HG02571 (cell line): ENCODE measurements around the gene STK32B.

Source experiments
- ATAC-seq: cut with Tn5 transposase; IDR thresholded peaks from one replicate; pipeline ENCODE4 v1.9.1; 2021; ENCODE audit warnings: mild to moderate bottlenecking, moderate library complexity; ENCODE audit not compliant: unreplicated experiment

The STK32B gene

GRCh38 chr4:5338531-5338930 is 287.3 kb downstream of the STK32B start:
- no peak for ATAC-seq

DNA sequence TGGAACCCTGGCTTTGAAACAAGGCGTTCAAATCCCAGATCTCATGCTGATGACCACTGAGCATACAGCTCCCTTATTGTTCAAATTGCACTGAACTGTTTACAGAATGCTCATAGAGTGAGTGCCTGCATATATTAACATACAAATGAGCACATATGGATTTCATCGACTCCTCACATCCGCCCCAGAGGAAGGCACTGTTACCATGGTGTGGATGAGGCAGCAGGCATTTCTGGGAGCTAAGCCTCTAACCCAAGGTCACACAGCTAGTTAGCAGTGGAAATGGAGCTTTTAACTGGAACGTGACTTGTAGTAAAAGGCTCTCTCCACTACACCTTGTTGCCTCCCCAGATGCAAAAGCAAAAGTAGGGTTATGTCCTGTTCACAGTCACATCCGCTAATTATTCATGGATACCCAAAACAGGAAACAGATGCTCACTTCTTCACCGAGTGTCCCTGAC is 289.7 kb downstream of the STK32B start:
- ATAC-seq: no peak

DNA sequence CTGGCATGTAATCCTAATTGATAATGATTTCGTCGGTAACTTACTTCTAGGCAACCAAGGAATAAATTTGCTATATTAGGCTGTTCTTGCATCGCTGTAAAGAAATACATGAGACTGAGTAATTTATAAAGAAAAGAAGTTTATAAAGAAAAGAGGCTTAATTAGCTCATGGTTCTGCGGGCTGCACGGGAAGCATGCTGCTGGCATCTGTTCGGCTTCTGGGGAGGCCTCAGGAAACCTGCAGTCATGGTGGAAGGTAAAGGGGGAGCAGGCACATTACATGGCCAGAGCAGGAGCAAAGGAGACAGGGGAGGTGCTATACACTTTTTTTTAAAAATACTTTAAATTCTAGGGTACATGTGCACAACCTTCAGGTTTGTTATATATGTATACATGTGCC is 290.2 kb downstream of the STK32B start:
- ATAC-seq: no peak

- no peak for ATAC-seq
Observed at GRCh38 chr4:5355846-5356245, 304.6 kb downstream of the STK32B start.

DNA sequence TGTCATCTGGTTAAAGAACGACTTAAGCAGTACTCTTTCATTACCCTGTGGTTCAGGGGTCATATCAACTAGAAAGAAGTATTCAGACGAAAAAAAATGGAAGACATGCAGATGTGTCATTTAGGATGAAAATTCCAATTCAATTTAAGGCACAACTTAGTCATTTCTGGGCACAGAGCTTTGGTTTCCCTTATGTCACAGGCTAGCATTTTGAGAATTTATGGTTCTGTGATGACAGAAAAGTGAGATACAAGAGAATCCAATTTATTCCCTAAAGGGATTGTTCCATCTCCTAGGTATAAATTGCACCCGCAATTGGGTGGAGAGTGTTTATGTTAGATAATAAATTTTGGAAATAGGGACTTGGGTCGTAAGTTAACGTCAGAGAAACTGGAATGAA is 306.6 kb downstream of the STK32B start:
- ATAC-seq: no peak

DNA sequence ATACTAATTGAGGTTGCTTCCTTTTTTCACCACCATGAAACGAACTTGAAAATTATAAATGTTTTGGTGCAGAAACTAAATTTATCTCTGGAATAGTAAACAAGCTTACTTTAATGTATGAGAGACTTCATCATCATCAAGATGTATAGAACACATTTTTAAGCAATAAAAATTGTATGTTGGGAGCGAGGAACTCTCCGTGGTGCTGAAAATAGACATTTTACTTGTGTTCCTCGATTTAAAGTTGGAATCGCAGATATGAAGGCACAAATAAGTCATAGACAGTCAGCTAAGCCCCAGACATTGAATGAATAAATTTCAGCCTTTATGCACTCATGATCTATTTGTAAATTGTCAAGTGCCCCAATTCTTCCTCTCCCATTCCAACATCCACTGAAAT is 310.7 kb downstream of the STK32B start:
- ATAC-seq: no peak

DNA sequence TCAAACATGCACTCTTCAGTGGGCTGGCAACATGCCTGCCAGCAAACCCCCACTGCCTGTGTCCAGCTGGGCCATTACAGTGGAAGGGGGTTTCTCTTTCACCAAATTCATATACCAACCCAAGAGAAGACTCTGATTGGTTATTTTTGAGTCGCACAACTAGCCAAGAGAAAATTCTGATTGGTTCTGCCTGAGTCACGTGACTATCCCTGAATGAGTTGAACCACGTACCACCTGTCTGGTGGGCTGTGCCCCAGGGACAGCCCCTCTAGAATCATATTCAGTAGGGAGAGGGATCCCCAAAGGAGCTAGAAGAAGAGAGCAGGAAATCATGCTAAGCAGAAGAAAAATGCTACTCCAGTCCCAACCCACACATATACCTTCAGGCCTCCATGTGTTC is 313.1 kb downstream of the STK32B start:
- ATAC-seq: no peak

- ATAC-seq: no peak
Observed at GRCh38 chr4:5365071-5366008, 314.1 kb downstream of the STK32B start.

- ATAC-seq: no peak
Observed at GRCh38 chr4:5366009-5366386, 314.7 kb downstream of the STK32B start.

- no peak for ATAC-seq
Observed at GRCh38 chr4:5366421-5366820, 315.1 kb downstream of the STK32B start.

DNA sequence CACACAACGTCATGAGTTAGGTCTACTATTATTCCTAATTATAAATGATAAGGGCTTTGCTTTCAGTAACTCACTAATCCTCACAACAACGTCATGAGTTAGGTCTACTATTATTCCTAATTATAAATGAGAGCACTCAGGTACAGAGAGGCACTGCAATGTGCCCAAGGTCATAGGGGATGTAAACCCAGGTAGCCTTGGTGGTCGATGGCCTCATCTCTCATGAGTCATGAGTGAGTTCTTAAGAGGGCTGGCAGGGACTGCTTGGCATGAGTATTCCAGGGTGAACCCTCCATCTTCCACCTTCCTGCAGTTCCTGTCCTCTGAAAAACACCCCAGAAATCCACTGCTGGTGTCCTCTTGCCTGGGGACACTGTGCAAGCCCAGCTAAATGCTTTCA is 317.1 kb downstream of the STK32B start:
- no peak for ATAC-seq

DNA sequence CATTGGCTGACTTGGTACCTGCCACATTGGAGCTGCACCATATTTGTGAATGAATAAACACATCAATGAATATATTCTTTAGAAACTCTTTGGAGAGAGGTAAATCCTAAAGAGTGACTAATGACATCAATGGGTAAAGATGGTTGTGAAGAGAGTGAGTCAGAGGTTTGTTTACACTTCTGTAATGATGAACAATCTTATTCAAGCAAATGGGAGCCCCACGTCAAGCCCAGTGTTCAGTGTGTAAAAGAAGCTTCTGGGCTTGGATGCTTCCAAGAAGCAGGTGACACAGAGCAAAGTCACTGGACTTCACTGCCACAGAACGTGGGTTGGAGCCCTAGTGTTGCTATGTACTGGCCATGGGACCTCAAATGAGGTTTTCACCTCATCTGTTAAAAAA is 319.0 kb downstream of the STK32B start:
- ATAC-seq: no peak

- ATAC-seq: no peak
Observed at GRCh38 chr4:5371415-5372190, 320.3 kb downstream of the STK32B start.

GRCh38 chr4:5372198-5372597 is 320.9 kb downstream of the STK32B start:
- ATAC-seq: no peak

DNA sequence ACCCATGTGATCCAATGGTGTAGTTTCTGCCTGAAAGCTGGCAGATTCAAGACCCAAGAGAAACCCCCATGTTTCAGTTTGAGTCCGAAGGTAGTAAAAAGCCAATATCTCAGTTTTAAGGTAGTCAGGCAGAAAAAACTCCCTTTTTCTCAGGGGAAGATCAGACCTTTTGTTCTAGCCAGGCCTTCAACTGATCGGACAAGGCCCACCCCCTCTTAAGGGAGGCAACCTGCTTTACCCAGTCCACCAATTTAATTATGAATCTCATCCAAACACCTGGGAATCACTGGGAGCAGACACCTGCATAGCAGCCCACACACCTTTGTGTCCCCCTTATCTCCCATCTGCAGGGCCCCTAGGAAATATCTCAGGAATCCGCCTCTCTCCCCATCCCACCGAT is 322.0 kb downstream of the STK32B start:
- no peak for ATAC-seq

DNA sequence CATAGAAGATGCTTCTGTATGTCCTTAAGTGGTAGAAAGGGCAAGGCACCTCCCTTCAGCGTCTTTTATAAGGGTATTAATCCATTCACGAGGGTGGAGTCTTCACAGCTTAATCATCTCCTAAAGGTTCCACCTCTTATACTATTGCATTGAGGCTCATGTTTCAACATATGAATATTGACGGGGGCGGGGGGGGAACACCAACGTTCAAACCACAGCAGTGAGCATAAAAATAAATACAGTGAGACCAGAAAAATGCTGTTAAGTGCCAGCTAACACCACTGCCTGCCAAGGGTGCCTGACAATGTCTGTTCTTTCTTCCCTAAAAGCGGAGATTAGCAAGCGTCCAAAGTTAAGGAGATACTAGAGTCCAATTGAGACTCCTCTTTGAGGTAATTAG is 323.3 kb downstream of the STK32B start:
- no peak for ATAC-seq

DNA sequence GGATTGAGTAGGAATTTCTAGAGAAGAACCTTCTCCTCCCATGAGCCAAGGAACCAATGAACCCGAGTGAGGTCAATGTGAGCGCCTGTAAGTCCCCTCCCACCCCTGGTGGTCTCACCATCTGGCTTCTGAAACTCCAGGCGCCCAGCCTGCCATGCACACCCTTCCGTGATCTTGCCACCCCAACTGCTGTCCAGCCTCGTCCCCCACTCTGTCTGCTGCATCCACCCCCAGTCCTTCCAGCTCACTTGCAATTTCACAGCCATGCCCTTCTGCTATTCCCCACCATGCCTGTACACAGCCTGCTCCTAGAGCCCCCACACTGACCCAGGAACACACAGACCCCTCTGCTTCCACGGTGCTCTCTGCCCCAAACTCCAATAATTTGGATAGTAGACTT is 323.7 kb downstream of the STK32B start:
- ATAC-seq: no peak

GRCh38 chr4:5376015-5376414 is 324.7 kb downstream of the STK32B start:
- ATAC-seq: no peak

- ATAC-seq: no peak
Observed at GRCh38 chr4:5378002-5378401, 326.7 kb downstream of the STK32B start.

GRCh38 chr4:5379895-5380294 is 328.6 kb downstream of the STK32B start:
- no peak for ATAC-seq

DNA sequence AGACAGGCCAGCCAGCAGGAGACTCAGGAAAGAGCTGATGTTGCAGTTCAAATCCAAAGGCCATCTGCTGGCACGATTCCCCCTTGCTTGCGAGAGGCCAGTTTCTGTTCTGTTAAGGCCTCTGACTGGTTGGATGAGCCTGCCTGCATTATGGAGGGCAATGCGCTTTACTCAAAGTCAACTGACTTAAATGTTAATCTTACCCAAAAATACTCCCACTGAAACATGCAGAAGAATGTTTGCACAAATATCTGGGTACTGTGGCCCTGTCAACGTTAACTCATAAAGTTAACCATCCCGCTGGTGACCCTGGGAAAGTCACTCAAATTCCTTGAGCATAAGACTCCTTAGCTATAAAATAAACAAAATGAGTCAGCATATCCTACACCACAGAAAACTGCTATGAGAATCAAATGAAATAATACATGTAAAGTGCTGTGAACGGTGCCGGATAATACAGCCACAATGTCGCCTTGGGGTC is 330.7 kb downstream of the STK32B start:
- ATAC-seq: no peak
